Thoracic aorta (tissue), 2 donors: ENCODE measurements around the gene GREB1L. TPM values are rescaled to one million over a fixed set of nuclear protein-coding genes. Genes with fewer than 3 reads are reported as not detected.

ENCODE experiments used
- ATAC-seq: fragments of 150-250 bp; one replicate; pipeline ENCODE4 v1.8.0; 2017; ENCODE audit warnings: low read depth; ENCODE audit not compliant: insufficient number of reproducible peaks, low FRiP score
- DNase-seq: peaks from one replicate; pipeline ENCODE4 v3.0.0-alpha.2; 2020; ENCODE audit warnings: low spot score
- H3K27ac ChIP-seq, 2 donors: fragments of 200-600 bp; sonication (generic); 1 replicate in 1 of 2; 2 replicates in 1 of 2; pipeline ENCODE4 v1.5.1; 2016; ENCODE audit warnings: mild to moderate bottlenecking in 2 of 2, moderate library complexity in 2 of 2
- H3K27me3 ChIP-seq: fragments of 200-600 bp; sonication (generic); replicated peaks from 2 replicates; pipeline ENCODE4 v1.6.0; 2016; ENCODE audit warnings: mild to moderate bottlenecking; ENCODE audit not compliant: insufficient read depth
- H3K36me3 ChIP-seq: fragments of 200-600 bp; sonication (generic); one replicate; pipeline ENCODE4 v1.5.1; 2016
- H3K4me1 ChIP-seq, 2 donors: fragments of 200-600 bp; sonication (generic); 1 replicate in 1 of 2; 2 replicates in 1 of 2; pipeline versions ENCODE4 v1.5.1 to v1.6.0; 2016; ENCODE audit warnings: low read depth in 2 of 2, mild to moderate bottlenecking in 1 of 2; ENCODE audit not compliant: control insufficient read depth in 1 of 2
- H3K4me3 ChIP-seq: fragments of 200-600 bp; sonication (generic); 2 replicates; pipeline ENCODE4 v1.5.1; 2016; ENCODE audit warnings: mild to moderate bottlenecking
- H3K9me3 ChIP-seq: fragments of 200-600 bp; sonication (generic); 2 replicates; pipeline ENCODE4 v1.5.1; 2016
- total RNA-seq, 2 donors: library from RNA; depleted of rRNA; stranded (reverse); fragments of >200 nt; gene quantifications; one replicate each; pipeline versions ENCODE4 v1.1.0 to v1.2.3, GENCODE V29; 2016
- TF ChIP-seq, protein P1 (sequence below): fragments of 200-600 bp; sonication (generic); IDR thresholded peaks from one replicate; pipeline ENCODE4 v1.5.1; 2019; ENCODE audit warnings: antibody characterized with exemption

GREB1L gene
- total RNA-seq, 2 donors from 2014 or later = 12.7 to 20.0 TPM

GRCh38 chr18:21481739-21482138, 239.7 kb downstream of the GREB1L start:
- ATAC-seq (no peak), DNase-seq (no peak)
- TF ChIP-seq, protein P1, sequence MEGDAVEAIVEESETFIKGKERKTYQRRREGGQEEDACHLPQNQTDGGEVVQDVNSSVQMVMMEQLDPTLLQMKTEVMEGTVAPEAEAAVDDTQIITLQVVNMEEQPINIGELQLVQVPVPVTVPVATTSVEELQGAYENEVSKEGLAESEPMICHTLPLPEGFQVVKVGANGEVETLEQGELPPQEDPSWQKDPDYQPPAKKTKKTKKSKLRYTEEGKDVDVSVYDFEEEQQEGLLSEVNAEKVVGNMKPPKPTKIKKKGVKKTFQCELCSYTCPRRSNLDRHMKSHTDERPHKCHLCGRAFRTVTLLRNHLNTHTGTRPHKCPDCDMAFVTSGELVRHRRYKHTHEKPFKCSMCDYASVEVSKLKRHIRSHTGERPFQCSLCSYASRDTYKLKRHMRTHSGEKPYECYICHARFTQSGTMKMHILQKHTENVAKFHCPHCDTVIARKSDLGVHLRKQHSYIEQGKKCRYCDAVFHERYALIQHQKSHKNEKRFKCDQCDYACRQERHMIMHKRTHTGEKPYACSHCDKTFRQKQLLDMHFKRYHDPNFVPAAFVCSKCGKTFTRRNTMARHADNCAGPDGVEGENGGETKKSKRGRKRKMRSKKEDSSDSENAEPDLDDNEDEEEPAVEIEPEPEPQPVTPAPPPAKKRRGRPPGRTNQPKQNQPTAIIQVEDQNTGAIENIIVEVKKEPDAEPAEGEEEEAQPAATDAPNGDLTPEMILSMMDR = no peak
- no peak overlapping the region for H3K27ac ChIP-seq
- no peaks in the 10 kb centered on the region for H3K9me3 ChIP-seq
- H3K4me3 ChIP-seq = no peak overlapping the region
- peaks cover 4% of the 10 kb centered on the region for H3K36me3 ChIP-seq
- no peaks in the 10 kb centered on the region for H3K4me1 ChIP-seq
- no peaks in the 10 kb centered on the region for H3K27me3 ChIP-seq

GRCh38 chr18:21483051-21483450, 241.0 kb downstream of the GREB1L start:
- ATAC-seq (no peak), DNase-seq (no peak)
- Histone ChIP-seq H3K27ac (no peak overlapping the region), H3K27me3 (no peaks in the 10 kb centered on the region), H3K9me3 (no peaks in the 10 kb centered on the region), H3K4me1 (no peaks in the 10 kb centered on the region), H3K4me3 (no peak overlapping the region), H3K36me3 (peaks cover 4% of the 10 kb centered on the region)
- TF ChIP-seq, protein P1 = no peak

DNA sequence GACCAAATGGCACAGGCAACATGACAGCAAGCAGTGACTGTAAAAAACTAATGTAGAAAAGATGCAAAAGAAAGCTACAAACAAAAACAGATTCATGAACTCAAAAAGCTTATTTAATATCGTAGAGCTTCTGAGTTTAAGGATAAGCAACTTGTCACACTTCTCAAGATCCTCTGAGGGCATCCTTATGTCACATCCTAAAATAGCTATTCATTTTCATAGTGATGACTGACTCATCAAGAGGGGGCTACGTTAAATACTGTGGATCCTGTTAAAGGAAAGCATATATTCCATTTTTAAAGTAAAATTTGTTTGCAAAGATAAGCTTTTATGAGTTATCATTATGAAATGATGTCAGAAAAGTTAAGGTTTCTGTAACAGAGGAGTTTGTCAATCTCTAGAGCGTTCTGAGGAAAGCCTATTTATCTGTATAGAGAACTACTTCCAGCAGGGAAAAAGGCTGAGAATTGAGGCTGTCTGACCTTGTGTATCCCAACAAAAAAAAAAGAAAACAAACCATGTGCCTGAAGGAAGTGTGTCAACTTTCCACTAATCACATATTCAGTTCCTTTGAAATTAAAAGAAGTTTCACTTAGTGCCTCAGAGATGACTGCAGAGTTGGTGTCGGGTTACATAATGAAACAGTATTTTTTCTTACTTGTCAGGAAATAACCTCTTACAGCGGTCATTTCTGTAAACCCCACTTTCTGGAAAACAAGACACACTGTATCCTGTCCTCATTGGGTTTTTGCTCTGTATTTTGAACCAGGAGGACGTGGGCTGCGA, 243.0 kb downstream of the GREB1L start:
- Histone ChIP-seq H3K9me3 (no peaks in the 10 kb centered on the region), H3K4me3 (no peak overlapping the region), H3K36me3 (peaks cover 5% of the 10 kb centered on the region), H3K27ac (no peak overlapping the region), H3K4me1 (no peaks in the 10 kb centered on the region), H3K27me3 (no peaks in the 10 kb centered on the region)
- DNase-seq = no peak
- TF ChIP-seq, protein P1 = no peak
- ATAC-seq = no peak

- no peaks in the 10 kb centered on the region for H3K27me3 ChIP-seq
- H3K4me1 ChIP-seq = no peaks in the 10 kb centered on the region
- H3K27ac ChIP-seq = no peak overlapping the region
- DNase-seq (no peak), ATAC-seq (no peak)
- TF ChIP-seq, protein P1 = no peak
- H3K4me3 ChIP-seq = no peak overlapping the region
- H3K9me3 ChIP-seq = no peaks in the 10 kb centered on the region
- peaks cover 8% of the 10 kb centered on the region for H3K36me3 ChIP-seq
These were observed 244.9 kb downstream of the GREB1L start for GRCh38 chr18:21486905-21487437.

DNA sequence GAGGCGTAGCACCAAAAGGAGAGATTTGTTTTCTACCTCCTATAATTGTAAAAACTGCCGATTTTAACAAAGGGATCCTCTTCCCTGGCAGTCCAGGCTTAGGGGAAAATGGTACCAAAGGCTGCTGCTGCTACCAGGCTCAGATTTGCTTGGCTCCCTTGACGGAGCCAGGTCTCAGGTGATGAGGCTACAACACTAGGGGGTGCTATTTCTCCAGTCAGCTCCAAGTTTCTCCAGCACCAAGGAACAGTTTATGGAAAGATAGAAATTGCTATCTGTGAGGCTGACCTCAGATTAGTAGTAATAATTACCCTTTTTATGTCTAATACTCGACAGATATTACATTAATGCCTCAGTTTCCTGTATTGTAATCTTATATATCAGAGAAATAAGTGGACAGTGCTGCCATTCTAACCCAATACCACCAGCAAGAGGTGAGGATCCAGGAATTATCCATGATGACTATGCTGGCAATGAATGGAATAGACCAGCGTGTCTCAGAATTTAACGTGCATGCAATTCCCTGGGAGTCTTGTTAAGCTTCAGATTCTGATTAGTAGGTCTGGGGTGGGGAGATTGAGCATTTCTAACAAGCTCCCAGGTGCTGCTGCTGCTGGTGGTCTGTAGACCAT, 247.2 kb downstream of the GREB1L start:
- Histone ChIP-seq H3K4me1 (no peaks in the 10 kb centered on the region), H3K36me3 (peaks cover 8% of the 10 kb centered on the region), H3K9me3 (no peaks in the 10 kb centered on the region), H3K27ac (no peak overlapping the region), H3K4me3 (no peak overlapping the region), H3K27me3 (no peaks in the 10 kb centered on the region)
- DNase-seq (no peak), ATAC-seq (no peak)
- TF ChIP-seq, protein P1 = peak; percentile 51
